Activated CD8-positive, alpha-beta T cell treated with anti-CD3 and anti-CD28 coated beads for 36 hours (primary cell): ENCODE measurements around the gene NUP133. TPM values are rescaled to one million over a fixed set of nuclear protein-coding genes. Genes with fewer than 3 reads are reported as not detected.
"Not testable (repeated sequence)": the region's sequence is repeated elsewhere in the genome, so short reads cannot be mapped to it uniquely, and the experiment has no call there.

Experiments
- ATAC-seq: fragments of 200-7000 bp; cut with Tn5 transposase; one replicate; pipeline ENCODE4 v1.10.0; 2021; ENCODE audit warnings: mild to moderate bottlenecking, moderate library complexity
- CTCF ChIA-PET: fragments of 350-600 bp; sonication (Branson Sonifier 250); formaldehyde crosslinking; loops from one replicate; lab custom pipeline; 2021; ENCODE audit warnings: antibody characterized with exemption; lab: Charles Lee
- POLR2A ChIA-PET: fragments of 350-600 bp; sonication (Branson Sonifier 250); formaldehyde crosslinking; loops from one replicate; lab custom pipeline; 2021; ENCODE audit warnings: antibody characterized with exemption; lab: Charles Lee
- DNase-seq: peaks from one replicate; pipeline ENCODE4 v3.0.0-alpha.2; 2020
- H3K27ac Mint-ChIP-seq: one replicate; pipeline ENCODE4 v1.8.0; 2021; ENCODE audit warnings: mild to moderate bottlenecking, mixed read lengths
- H3K27me3 Mint-ChIP-seq: one replicate; pipeline ENCODE4 v1.8.0; 2021; ENCODE audit warnings: mixed read lengths
- H3K36me3 Mint-ChIP-seq: one replicate; pipeline ENCODE4 v1.8.0; 2021; ENCODE audit warnings: low read depth, mixed read lengths
- H3K4me1 Mint-ChIP-seq: one replicate; pipeline ENCODE4 v1.8.0; 2021; ENCODE audit warnings: low read depth, mixed read lengths
- H3K4me3 Mint-ChIP-seq: one replicate; pipeline ENCODE4 v1.8.0; 2021; ENCODE audit warnings: mild to moderate bottlenecking, moderate library complexity, mixed read lengths
- H3K9me3 Mint-ChIP-seq: one replicate; pipeline ENCODE4 v1.8.0; 2021; ENCODE audit warnings: mixed read lengths
- intact Hi-C: fragments of 100-400 bp; cut with micrococcal nuclease; formaldehyde crosslinking; loops from one replicate; pipeline ENCODE4 v1.10.0; 2022
- total RNA-seq, 2 experiments: library from RNA; stranded (reverse); gene quantifications; one replicate each; pipeline ENCODE4 v1.2.3, GENCODE V29; 2021
- TF ChIP-seq, protein P1 (sequence below): fragments of 200-600 bp; IDR thresholded peaks from one replicate; pipeline ENCODE4 v1.8.0; 2022; ENCODE audit warnings: antibody characterized with exemption, mild to moderate bottlenecking

Gene NUP133
- total RNA-seq, 2 experiments from 2014 or later = 58.9 to 59.7 TPM

DNA sequence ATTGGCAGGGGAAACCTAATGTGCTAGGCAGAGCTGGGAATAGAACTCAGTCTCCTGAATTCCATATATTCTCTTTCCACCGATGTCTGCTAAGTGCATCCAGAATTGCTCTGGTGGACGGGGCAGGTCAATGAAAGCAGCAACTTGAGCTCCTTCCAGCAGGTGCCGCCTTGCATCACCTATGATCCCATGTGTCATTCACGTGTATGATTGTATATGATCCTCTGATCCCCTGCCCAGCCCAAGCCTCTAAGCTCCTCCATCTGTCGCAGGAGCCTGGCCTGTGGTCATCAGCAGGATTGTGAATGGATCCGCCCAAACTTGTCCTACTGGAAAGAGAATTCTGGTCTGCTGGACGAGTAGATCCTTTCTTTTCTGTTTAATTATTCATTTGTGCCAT is 87.4 kb downstream of the NUP133 start:
- Mint-ChIP-seq H3K27ac (no peak overlapping the region), H3K9me3 (peaks cover 8% of the 10 kb centered on the region), H3K27me3 (peaks cover 18% of the 10 kb centered on the region), H3K36me3 (peaks cover 2% of the 10 kb centered on the region), H3K4me1 (no peaks in the 10 kb centered on the region), H3K4me3 (no peak overlapping the region)
- DNase-seq (no peak), ATAC-seq (no peak)
- ChIA-PET POLR2A (interaction anchor here (0.6 kb wide), 1 partner anchor 12 kb away, joined by 3 read pairs; no protein-coding TSS in a partner anchor), CTCF (interaction anchor here (1.2 kb wide), 1 partner anchor 162 kb away, joined by 3 read pairs; no protein-coding TSS in a partner anchor)
- intact Hi-C loops = no loop called here
- TF ChIP-seq, protein P1, sequence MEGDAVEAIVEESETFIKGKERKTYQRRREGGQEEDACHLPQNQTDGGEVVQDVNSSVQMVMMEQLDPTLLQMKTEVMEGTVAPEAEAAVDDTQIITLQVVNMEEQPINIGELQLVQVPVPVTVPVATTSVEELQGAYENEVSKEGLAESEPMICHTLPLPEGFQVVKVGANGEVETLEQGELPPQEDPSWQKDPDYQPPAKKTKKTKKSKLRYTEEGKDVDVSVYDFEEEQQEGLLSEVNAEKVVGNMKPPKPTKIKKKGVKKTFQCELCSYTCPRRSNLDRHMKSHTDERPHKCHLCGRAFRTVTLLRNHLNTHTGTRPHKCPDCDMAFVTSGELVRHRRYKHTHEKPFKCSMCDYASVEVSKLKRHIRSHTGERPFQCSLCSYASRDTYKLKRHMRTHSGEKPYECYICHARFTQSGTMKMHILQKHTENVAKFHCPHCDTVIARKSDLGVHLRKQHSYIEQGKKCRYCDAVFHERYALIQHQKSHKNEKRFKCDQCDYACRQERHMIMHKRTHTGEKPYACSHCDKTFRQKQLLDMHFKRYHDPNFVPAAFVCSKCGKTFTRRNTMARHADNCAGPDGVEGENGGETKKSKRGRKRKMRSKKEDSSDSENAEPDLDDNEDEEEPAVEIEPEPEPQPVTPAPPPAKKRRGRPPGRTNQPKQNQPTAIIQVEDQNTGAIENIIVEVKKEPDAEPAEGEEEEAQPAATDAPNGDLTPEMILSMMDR = no peak

DNA sequence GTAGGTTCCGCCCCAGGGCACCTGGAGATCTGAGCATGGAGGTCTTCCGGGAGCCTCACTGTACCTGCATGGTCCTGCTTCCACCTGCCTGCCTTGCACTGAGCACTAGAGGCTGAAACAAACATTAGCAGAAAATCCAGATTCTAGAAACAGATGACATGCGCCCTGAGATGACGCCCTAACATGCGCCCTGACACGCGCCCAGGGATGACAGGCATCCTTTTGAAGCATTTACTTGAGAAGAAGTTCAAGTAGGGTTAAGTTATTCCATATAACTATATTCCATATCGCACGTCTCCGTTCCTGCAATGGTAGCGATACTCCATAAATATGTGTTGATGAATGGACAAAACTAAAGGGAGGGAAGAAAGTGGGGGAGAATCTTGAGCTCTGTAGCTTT is 87.9 kb downstream of the NUP133 start:
- no peaks in the 10 kb centered on the region for H3K4me1 Mint-ChIP-seq
- ATAC-seq = no peak
- POLR2A ChIA-PET = interaction anchor here (0.6 kb wide), 1 partner anchor 11 kb away, joined by 3 read pairs; no protein-coding TSS in a partner anchor

DNA sequence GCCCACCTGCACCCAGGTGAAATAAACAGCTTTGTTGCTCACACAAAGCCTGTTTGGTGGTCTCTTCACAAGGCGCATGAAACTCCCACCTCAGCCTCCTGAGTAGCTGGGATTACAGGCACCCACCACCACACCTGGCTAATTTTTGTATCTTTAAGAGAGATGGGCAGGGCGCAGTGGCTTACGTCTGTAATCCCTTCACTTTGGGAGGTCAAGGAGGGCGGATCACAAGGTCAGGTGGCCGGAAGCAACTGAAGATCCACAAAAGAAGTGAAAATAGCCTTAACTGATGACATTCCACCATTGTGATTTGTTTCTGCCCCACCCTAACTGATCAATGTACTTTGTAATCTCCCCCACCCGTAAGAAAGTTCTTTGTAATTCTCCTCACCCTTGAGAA is 89.6 kb downstream of the NUP133 start:
- H3K4me1 Mint-ChIP-seq, ATAC-seq, H3K9me3 Mint-ChIP-seq, CTCF ChIA-PET, intact Hi-C loops, POLR2A ChIA-PET, DNase-seq, H3K4me3 Mint-ChIP-seq, H3K27ac Mint-ChIP-seq, H3K36me3 Mint-ChIP-seq: not testable (repeated sequence)
- peaks cover 14% of the 10 kb centered on the region for H3K27me3 Mint-ChIP-seq

More for the DNA sequence above, 87.9 kb downstream of the NUP133 start:
- CTCF ChIA-PET = interaction anchor here (1.2 kb wide), 1 partner anchor 162 kb away, joined by 3 read pairs; no protein-coding TSS in a partner anchor
- H3K4me3 Mint-ChIP-seq = no peak overlapping the region
- TF ChIP-seq, protein P1 = no peak
- H3K27ac Mint-ChIP-seq = no peak overlapping the region
- DNase-seq = no peak
- H3K9me3 Mint-ChIP-seq = peaks cover 8% of the 10 kb centered on the region
- peaks cover 15% of the 10 kb centered on the region for H3K27me3 Mint-ChIP-seq
- peaks cover 2% of the 10 kb centered on the region for H3K36me3 Mint-ChIP-seq
- intact Hi-C loops = no loop called here

DNA sequence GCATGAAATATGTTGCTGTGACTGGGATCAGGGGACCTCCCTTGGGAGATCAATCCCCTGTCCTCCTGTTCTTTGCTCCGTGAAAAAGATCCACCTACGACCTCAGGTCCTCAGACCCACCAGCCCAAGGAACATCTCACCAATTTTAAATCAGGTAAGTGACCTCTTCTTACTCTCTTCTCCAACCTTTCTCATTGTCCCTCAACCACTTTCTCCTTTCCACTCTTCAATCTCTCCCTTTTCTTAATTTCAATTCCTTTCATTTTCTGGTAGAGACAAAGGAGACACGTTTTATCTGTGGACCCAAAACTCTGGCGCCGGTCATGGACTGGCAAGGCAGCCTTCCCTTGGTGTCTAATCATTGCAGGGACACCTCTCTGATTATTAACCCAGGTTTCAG is 95.3 kb downstream of the NUP133 start:
- H3K36me3 Mint-ChIP-seq, H3K27ac Mint-ChIP-seq, DNase-seq, ATAC-seq, H3K4me3 Mint-ChIP-seq, H3K4me1 Mint-ChIP-seq, CTCF ChIA-PET, intact Hi-C loops, H3K9me3 Mint-ChIP-seq, POLR2A ChIA-PET: not testable (repeated sequence)
- peaks cover 50% of the 10 kb centered on the region for H3K27me3 Mint-ChIP-seq

DNA sequence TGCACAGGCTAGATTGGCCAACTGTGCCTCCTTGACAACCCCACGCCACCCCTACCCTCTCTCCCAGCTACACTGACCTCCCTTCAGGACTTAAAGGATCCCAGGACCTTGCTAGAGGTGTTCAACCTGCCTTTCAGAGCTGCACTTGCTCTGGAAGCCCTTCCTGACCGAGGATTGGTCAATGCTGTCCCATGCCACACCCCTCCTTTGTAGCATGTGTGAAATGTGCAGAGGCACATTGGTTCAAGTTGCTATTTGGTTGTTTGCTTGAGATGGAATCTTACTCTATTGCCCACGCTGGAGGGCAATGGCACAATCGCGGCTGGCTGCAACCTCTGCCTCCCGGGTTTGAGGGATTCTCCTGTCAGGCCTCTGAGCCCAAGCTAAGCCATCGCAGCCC is 96.1 kb downstream of the NUP133 start:
- Mint-ChIP-seq H3K27me3 (peaks cover 58% of the 10 kb centered on the region), H3K4me3 (no peak overlapping the region), H3K4me1 (peaks cover 15% of the 10 kb centered on the region), H3K36me3 (no peaks in the 10 kb centered on the region), H3K9me3 (no peaks in the 10 kb centered on the region), H3K27ac (no peak overlapping the region)
- no peak for DNase-seq
- ChIA-PET CTCF (no interaction called here), POLR2A (no interaction called here)
- intact Hi-C loops = no loop called here
- ATAC-seq = no peak
- TF ChIP-seq, protein P1 = no peak

DNA sequence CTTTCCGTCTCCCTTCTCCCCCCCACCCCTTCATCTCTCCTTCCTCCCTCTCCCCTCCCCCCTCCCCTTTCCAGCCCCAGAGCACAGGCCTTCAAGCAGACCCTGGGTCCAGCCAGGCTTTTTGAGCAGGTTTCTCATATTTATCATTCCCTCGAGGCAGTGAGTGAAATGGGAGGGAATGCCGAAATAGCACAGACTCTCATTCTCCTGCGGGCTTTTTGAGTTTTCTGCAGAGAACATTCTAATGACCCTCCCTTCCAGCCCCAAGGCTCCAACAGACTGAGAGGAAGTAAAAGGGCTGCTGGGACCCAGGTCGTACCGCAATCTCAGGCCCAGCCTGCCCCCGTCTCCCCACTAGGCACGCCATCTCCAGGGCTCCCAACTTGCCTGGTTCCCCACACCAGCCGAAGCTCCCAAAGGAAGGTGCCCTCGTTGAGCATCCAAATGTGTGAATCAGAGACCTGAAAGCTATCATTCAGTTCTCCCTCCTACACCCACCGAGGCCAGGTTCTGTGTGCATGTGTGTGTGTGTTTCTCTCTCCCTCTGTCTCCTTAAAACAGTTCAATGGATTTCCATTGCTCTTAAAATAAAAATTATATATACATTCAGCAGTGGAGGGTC is 96.6 kb downstream of the NUP133 start:
- no peaks in the 10 kb centered on the region for H3K36me3 Mint-ChIP-seq
- TF ChIP-seq, protein P1 = no peak
- H3K4me1 Mint-ChIP-seq = peaks cover 20% of the 10 kb centered on the region
- H3K27ac Mint-ChIP-seq = no peak overlapping the region
- H3K4me3 Mint-ChIP-seq = no peak overlapping the region
- intact Hi-C loops = no loop called here
- no peak for DNase-seq
- no peaks in the 10 kb centered on the region for H3K9me3 Mint-ChIP-seq
- CTCF ChIA-PET = interaction anchor here (1.0 kb wide), 1 partner anchor 167 kb away, joined by 3 read pairs; no protein-coding TSS in a partner anchor
- ATAC-seq = no peak
- peaks cover 63% of the 10 kb centered on the region for H3K27me3 Mint-ChIP-seq
- POLR2A ChIA-PET = no interaction called here
